Stimulated activated CD4-positive, alpha-beta T cell treated with anti-CD3 and anti-CD28 coated beads, Interleukin-4, amount 100 ng/mL, for 4 hours (primary cell): Measurements from ENCODE around the gene SYT1.

ENCODE experiments used
- DNase-seq, 2 experiments: peaks; one replicate each; pipeline ENCODE4 v3.0.0-alpha.2; 2020

Gene SYT1

GRCh38 chr12:79366374-79366773, 501.8 kb downstream of the SYT1 start:
- no peak for DNase-seq

DNA sequence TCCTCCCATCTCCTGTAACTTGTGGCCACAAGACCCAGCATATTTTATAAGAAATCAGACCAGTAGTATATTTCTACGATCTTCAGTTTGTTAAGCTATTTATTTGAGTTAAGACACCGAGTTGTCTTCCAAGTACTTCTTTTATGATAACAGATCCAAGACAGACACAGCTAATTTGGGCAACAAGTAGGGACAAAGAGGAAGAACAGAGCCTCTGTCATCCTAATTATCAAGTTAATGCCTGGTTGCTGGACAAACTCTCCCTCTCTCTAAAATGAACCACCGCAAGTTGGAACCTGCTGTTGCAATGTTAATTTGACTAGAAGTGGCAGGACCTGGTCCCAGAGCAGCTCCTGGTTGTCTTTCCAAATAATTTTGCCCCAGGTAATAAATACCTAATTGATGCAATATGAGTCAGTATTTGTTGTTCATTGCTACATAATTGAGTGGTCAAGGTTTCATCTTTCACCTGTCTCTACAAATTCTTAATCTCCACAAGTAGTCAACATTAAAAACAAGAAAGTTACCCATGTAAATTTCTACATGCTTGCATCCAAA, 502.5 kb downstream of the SYT1 start:
- DNase-seq: no peak

DNA sequence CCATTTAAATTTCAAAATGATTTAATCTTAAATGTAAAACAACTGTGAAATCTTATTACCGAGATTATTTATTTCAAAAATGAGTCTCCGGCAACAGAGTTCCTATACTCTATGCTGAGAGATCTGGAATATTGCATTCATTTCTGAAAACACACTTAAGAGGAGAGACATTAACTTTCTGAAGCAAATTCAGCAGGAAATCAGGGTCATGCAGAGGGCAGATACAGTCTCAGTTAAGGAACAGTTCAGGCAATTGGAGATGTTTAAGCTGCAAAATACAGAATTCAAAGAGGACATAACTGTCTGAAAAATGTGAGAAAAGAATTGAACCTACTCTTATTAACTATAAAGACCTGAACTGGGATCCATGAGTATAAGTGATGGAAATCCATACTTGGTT, 505.4 kb downstream of the SYT1 start:
- no peak for DNase-seq

GRCh38 chr12:79371226-79371625, 506.7 kb downstream of the SYT1 start:
- no peak for DNase-seq

GRCh38 chr12:79373896-79374499, 509.4 kb downstream of the SYT1 start:
- DNase-seq: no peak

DNA sequence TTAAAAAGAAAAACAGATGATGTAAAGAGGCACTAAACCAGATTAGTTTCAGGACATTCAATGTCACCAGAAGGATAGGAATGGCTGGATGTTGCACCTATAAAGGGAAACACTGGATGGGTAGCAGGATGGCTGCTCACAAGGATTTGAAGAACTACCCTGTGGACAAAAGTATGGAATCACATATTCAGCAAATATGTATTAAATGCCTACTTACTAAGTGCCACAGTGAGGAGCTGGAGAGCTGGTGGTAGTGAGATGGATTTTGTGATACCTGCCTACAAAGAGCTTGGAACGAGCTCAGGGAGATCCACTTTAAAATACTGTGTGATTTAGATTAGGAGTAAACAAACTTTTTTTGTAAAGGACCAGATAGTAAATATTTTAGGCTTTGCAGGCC, 510.0 kb downstream of the SYT1 start:
- no peak for DNase-seq

- DNase-seq: no peak
Measured at GRCh38 chr12:79375050-79375449, 510.5 kb downstream of the SYT1 start.

DNA sequence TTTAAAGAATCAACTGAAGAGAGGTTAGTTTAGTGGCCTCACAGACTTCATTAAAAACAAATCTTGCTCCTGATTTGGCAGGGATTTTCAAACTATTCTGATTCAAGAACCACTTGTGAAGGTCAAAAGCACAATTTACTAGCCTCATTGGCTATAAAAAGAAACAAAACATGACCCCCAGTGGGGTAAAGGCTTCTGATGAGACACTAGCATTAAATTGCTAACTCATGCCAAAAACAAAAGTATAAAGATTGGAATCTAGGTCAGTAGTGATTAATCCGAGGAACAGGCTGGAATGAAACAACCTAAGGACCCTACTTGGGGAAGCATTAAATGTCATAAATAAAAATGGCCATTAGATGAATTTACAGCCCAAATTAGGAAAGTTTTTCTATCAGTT, 513.9 kb downstream of the SYT1 start:
- DNase-seq: no peak

GRCh38 chr12:79380402-79380801, 515.8 kb downstream of the SYT1 start:
- DNase-seq: no peak

DNA sequence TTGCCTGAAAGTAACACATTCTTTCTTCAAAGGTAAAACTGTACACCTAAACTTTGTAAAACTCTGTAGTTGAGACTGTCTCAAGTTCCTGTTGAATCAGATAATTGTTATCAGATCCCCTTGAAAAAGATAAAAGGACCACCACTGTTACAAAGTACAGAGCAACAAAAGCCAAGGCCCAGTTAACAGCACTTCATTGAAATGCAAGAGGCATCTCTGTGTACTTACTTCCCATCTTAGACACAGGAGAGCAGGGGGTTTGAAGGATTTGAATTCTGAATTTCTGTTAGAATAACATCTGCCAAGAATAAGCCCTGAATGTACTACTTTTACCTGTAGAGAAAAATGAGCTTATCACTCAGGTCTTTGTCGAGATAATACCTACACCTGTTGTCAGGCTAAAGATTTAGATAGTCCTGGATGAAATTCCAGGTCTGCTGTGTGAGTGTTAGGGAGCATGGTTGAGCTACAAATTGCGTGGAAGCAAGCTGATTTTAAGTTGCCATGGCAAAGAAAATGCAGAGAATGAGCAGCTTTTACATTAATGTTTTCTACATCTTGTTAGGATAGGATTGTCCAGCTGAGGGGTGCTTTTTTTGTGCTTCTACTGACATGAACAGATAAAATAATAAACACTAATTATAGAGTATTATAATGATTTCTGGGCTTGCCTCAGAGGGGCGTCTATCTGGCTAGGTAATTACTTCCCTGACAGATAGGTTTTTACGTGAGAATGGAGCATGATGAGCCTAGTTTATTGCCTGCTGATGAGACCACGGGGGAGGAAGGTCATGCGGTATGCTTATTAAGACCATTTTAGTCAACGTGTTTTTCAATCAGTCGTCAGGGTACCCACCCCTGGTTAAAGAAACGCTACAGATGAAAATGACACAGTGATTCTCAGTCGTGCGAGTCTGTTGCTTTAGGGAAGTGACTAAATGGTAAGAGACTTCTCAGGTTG, 517.0 kb downstream of the SYT1 start:
- DNase-seq: no peak

DNA sequence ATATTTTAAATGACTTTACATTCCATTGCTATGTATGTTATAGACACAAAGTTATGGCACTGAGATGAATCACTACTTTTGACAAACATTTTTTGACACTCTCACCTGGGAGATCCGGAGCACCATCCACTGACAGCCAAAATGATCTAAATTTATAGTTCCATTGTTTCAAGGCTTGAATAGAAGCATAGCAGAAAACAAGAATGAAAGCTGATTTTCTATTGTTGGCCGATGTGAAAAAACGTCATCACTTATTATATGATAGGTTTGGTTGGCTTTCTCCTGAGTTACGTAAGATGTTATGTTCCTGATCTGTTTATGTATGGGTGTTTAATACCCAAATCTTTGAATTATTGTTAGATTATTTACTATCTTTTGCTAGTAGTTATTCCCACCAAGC, 520.0 kb downstream of the SYT1 start:
- no peak for DNase-seq

DNA sequence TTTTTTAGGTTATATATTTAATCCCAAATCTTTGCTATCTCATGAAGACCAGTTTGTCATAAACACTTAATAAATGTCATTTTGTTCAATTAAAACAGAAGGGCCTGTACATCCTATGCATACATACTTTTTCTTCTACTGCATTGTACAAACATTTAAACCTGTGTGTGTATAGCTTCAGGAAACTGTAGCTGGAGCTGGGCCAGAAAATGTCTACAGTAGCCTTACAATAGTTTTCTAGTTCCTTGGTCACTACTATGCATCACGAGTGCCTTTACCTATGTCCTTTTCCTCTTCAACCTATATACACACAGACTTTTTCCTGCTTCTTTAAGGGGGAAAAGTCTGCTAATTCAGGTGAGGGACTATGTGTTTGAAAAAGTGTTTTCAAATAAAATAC, 523.4 kb downstream of the SYT1 start:
- DNase-seq: no peak

- DNase-seq: no peak
Measured at GRCh38 chr12:79393842-79394241, 529.3 kb downstream of the SYT1 start.

DNA sequence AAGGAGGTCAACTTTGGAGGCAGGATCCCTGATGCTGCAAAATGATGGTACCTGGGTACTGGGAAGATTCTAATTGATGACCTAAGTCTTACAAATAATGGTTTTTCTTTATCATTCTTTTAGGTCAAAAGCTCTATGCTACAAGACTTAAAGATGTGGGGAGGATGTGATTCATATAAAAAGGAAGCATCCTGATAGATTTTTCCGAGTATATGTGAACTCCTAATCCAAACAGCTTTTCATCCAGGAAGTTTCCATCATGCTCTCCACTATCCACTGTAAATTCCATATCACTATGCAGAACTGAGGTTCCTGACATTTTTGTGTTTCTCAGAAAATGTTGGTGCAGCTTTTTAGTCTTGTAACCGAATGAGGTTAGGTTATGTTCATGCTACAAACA, 533.0 kb downstream of the SYT1 start:
- no peak for DNase-seq

GRCh38 chr12:79400481-79400880, 535.9 kb downstream of the SYT1 start:
- DNase-seq: no peak

GRCh38 chr12:79402606-79403005, 538.0 kb downstream of the SYT1 start:
- no peak for DNase-seq

- DNase-seq: no peak
Measured at GRCh38 chr12:79406993-79407392, 542.4 kb downstream of the SYT1 start.

GRCh38 chr12:79407671-79408622, 543.4 kb downstream of the SYT1 start:
- no peak for DNase-seq

DNA sequence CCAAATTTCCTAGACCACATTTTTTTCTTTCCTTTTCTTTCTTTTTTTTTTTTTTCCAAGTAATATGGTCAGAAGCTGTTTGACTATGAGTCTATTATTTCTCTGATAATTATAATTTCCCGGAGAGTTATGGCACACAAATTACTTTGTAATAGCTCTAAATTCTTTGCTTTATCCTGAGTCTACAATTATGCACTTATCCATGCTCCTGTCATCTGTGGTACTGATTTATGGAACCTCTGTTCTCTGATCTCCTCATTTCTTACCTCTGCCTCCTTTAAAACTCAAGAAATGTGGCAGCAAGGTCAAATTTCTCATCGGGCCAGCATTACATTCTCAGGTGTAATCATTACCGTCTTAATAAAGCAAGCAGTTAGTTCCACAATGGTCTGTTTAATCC, 544.1 kb downstream of the SYT1 start:
- no peak for DNase-seq

GRCh38 chr12:79409562-79409961, 545.0 kb downstream of the SYT1 start:
- DNase-seq: no peak

DNA sequence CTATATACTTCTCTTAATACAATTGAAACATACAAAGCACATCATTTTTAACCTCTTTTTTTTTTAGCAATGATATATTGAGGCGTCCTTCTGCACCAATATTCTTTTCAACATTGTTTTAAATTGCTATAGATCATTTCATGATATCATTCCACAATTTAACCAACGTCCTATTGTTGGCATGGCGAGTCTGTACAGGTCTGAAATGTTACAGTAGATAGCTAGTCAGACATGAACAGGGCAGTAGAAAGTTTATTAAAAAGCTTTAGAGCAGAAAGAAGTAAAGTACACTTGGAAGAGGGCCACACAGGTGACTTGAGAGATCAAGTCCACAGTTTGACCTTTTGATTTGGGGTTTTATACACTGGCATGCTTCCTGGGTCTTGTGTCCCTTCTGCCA, 547.2 kb downstream of the SYT1 start:
- DNase-seq: no peak

GRCh38 chr12:79413796-79414195, 549.2 kb downstream of the SYT1 start:
- no peak for DNase-seq

DNA sequence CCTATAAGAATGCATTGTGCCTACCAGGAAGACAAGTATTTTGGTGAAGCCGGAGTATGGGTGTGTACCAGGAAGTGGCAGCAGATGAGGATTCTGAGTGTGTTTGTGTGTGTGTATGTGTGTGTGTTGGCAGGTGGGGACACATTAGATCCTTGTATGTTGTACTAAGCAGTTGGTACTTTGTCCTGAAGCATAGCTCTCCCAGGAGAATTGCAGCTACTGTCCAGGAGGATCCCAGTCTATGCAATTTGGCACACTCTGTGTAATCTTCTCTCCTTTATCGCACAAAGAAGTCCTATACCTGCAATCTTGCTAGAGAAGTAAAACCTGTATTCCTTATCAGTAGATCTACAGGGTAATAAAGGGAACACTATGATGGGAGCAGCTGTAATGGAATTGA, 549.7 kb downstream of the SYT1 start:
- DNase-seq: no peak
